Measurements from ENCODE around the gene WDR12. TPM values are rescaled to one million over a fixed set of nuclear protein-coding genes. Genes with fewer than 3 reads are reported as not detected.
"Not testable (repeated sequence)": the region's sequence is repeated elsewhere in the genome, so short reads cannot be mapped to it uniquely, and the experiment has no call there.

WDR12 gene
- 63.9 and 129 TPM in 2 replicates for total RNA-seq (2014; rRNA removed; shearing (Covaris generic); ENCODE audit: low replicate concordance)

DNA sequence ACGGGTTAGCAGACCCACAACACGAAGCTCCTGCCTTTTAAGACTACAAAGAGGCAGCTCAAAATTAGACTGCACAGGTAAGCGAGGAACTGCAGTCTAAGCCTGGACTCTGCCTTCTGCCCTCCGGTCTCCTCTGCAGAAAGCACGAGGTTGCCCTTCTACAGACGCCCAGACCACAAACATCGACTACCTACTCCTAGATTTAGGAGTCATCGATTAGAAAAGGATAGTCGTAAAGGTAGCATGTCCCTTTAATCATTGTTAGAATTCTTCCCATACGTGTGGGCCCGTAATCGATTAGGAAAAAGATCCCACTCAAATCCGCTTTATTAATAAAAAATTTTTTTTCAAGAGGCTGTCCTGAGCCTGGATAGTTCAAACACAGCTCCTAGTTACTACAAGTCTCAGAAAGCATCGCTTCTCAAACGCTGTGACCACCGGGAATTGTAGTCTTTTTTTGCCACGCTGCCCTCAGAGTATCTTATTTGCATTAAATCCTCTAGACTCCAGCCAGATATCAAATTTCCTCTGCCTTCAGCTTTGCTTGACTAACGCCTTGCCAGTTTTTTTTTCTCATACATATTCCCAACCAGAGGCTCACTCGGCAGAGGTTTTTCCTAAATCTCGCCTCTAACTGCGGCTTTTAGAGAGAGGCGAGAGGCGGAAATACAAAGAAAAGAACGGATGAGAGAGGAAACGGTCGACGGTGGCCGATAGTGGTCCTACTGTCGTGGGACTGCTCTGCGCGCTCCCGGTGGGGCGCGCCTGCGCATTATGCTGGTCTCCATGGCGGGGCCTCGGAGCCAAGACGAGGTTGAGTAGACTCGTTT, at the start of gene WDR12, which contains the start of gene CARF:
Gene WDR12 (minus strand): TSS at position 162 of the 830 bp plus-strand sequence. CDS start 197 bp downstream, outside the sequence.
Gene CARF (plus strand): TSS at position 764 of the 830 bp plus-strand sequence. CDS start 29,628 bp downstream, outside the sequence.
- Histone ChIP-seq H3K79me2 (ENCODE audit: low read length) (peaks cover 54% of the 10 kb centered on the region), H3K9ac (ENCODE audit: low read length) (peak within 1 kb of the TSS; percentile 87), H3K27me3 (ENCODE audit: low read length) (no peaks in the 10 kb centered on the region), H3K9me2 (replicated peaks; ENCODE audit: insufficient read depth, low read length) (no peaks in the 10 kb centered on the region), H3K27ac (ENCODE audit: low read length) (peak within 1 kb of the TSS; percentile 94), H3K4me3 (ENCODE audit: low read length) (peak within 1 kb of the TSS; percentile 99), H4K20me1 (ENCODE audit: insufficient read depth, low read depth, low read length) (no peaks in the 10 kb centered on the region), H3K4me1 (ENCODE audit: low read length) (peaks cover 27% of the 10 kb centered on the region), H3K36me3 (ENCODE audit: insufficient read depth, low read length) (peaks cover 9% of the 10 kb centered on the region), H2AFZ (ENCODE audit: low read length) (peak within 1 kb of the TSS; percentile 93), H3K4me2 (ENCODE audit: low read depth, low read length, poor library complexity, severe bottlenecking) (peak within 1 kb of the TSS; percentile 93), H3K9me3 (ENCODE audit: low read length) (no peaks in the 10 kb centered on the region)
- peak; percentile 96 for DNase-seq

DNA sequence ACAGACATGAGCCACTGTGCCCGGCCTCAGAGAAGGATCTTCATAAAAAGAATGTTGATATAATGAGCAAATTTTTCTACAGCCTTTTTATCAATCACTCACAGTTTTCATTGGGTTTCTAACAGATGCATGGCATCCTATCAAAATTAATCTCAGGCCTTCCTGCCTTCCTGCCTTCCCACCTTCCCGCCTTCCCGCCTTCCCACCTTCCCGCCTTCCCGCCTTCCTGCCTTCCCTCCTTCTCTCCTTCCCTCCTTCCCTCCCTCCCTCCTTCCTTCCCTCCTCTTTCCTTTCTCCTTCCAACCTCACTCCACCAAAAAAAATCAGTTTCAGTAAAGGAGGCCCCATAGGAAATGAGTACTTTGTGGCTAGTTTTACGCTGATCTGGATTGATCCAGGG, 49.1 kb upstream of the WDR12 start:
- Histone ChIP-seq H3K79me2 (ENCODE audit: low read length) (no peaks in the 10 kb centered on the region), H3K36me3 (ENCODE audit: insufficient read depth, low read length) (no peaks in the 10 kb centered on the region), H3K9me3 (ENCODE audit: low read length) (no peaks in the 10 kb centered on the region), H3K4me2 (ENCODE audit: low read depth, low read length, poor library complexity, severe bottlenecking) (no peak overlapping the region), H3K4me3 (ENCODE audit: low read length) (no peak overlapping the region), H3K9ac (ENCODE audit: low read length) (no peak overlapping the region), H4K20me1 (ENCODE audit: insufficient read depth, low read depth, low read length) (no peaks in the 10 kb centered on the region), H3K9me2 (replicated peaks; ENCODE audit: insufficient read depth, low read length) (no peaks in the 10 kb centered on the region), H2AFZ (ENCODE audit: low read length) (no peak overlapping the region), H3K27me3 (ENCODE audit: low read length) (no peaks in the 10 kb centered on the region), H3K27ac (ENCODE audit: low read length) (no peak overlapping the region), H3K4me1 (ENCODE audit: low read length) (no peaks in the 10 kb centered on the region; the same call in 1 of the 2 replicates)
- no peak for DNase-seq

DNA sequence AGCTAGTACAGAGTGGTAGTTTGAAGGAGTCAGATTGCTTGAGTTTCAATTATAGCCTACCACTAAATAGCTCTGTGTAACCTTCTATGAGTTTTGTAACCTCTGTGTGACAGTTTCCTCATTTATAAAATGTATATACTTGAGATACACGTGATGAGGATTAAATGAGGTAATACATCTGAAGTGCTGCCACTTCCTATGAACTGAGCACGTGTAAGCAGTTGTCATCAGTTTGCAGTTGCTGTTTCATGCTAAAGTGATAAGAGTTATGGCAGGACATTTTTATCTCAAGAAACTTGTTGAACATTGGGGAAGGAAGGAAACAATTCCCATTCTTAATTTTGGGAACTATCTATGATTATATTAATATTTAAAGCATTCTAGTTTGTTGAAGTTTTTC, 39.1 kb upstream of the WDR12 start:
- Histone ChIP-seq H2AFZ (ENCODE audit: low read length) (peak overlapping the region; percentile 81), H3K27ac (ENCODE audit: low read length) (peak overlapping the region; percentile 35; the same call in 1 of the 2 replicates), H3K4me2 (ENCODE audit: low read depth, low read length, poor library complexity, severe bottlenecking) (peak overlapping the region; percentile 37), H3K4me1 (ENCODE audit: low read length) (peaks cover 13% of the 10 kb centered on the region), H3K9me2 (replicated peaks; ENCODE audit: insufficient read depth, low read length) (no peaks in the 10 kb centered on the region), H3K4me3 (ENCODE audit: low read length) (no peak overlapping the region), H3K79me2 (ENCODE audit: low read length) (no peaks in the 10 kb centered on the region; the same call in 1 of the 2 replicates), H3K9ac (ENCODE audit: low read length) (no peak overlapping the region), H4K20me1 (ENCODE audit: insufficient read depth, low read depth, low read length) (no peaks in the 10 kb centered on the region), H3K27me3 (ENCODE audit: low read length) (no peaks in the 10 kb centered on the region), H3K36me3 (ENCODE audit: insufficient read depth, low read length) (no peaks in the 10 kb centered on the region), H3K9me3 (ENCODE audit: low read length) (0 out of 2 replicates have a peak, but pooled peaks cover 3% of the 10 kb centered on the region)
- DNase-seq: peak; percentile 79

DNA sequence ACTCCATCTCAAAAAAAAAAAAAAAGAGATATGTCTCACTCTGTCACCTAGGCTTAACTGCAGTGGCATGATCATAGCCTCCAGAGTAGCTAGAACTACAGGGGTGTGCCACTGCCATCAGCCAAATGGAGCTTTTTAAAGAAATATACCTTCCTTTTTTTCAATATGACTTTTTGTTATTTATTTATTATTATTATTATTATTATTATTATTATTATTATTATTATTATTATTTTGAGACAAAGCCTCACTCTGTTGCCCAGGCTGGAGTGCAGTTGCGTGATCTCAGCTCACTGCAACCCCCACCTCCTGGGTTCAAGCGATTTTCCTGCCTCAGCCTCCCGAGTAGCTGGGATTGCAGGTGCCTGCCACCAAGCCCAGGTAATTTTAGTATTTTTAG, 37.9 kb upstream of the WDR12 start:
- not testable (repeated sequence) for H4K20me1 ChIP-seq (ENCODE audit: insufficient read depth, low read depth, low read length); H3K4me3 ChIP-seq (ENCODE audit: low read length); H3K9ac ChIP-seq (ENCODE audit: low read length); H3K27me3 ChIP-seq (ENCODE audit: low read length); H3K36me3 ChIP-seq (ENCODE audit: insufficient read depth, low read length); H2AFZ ChIP-seq (ENCODE audit: low read length); H3K4me2 ChIP-seq (ENCODE audit: low read depth, low read length, poor library complexity, severe bottlenecking); H3K79me2 ChIP-seq (ENCODE audit: low read length); H3K27ac ChIP-seq (ENCODE audit: low read length); DNase-seq; H3K9me3 ChIP-seq (ENCODE audit: low read length); H3K9me2 ChIP-seq (replicated peaks; ENCODE audit: insufficient read depth, low read length)
- H3K4me1 ChIP-seq (ENCODE audit: low read length): peaks cover 13% of the 10 kb centered on the region

DNA sequence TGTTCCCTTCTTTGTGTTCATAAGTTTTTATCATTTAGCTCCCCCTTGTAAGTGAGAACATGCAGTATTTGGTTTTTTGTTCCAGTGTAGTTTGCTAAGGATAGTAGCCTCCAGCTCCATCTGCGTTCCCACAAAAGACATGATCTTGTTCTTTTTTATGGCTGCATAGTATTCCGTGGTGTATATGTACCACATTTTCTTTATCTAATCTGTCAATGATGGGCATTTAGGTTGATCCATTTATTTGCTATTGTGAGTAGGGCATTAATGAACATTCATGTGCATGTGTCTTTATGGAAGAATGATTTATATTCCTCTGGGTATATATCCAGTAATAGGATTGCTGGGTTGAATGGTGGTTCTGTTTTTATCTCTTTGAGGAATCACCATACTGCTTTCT, 34.0 kb upstream of the WDR12 start:
- H3K79me2 ChIP-seq (ENCODE audit: low read length): no peaks in the 10 kb centered on the region
- no peaks in the 10 kb centered on the region for H3K9me2 ChIP-seq (replicated peaks; ENCODE audit: insufficient read depth, low read length)
- 0 out of 2 replicates have a peak, but pooled peaks cover 3% of the 10 kb centered on the region for H3K9me3 ChIP-seq (ENCODE audit: low read length)
- no peak overlapping the region for H3K4me2 ChIP-seq (ENCODE audit: low read depth, low read length, poor library complexity, severe bottlenecking)
- H3K36me3 ChIP-seq (ENCODE audit: insufficient read depth, low read length): no peaks in the 10 kb centered on the region
- H2AFZ ChIP-seq (ENCODE audit: low read length): no peak overlapping the region
- no peak overlapping the region for H3K4me3 ChIP-seq (ENCODE audit: low read length)
- H3K27ac ChIP-seq (ENCODE audit: low read length): no peak overlapping the region
- no peaks in the 10 kb centered on the region for H4K20me1 ChIP-seq (ENCODE audit: insufficient read depth, low read depth, low read length)
- DNase-seq: no peak
- no peaks in the 10 kb centered on the region for H3K27me3 ChIP-seq (ENCODE audit: low read length)
- H3K9ac ChIP-seq (ENCODE audit: low read length): no peak overlapping the region
- peaks cover 8% of the 10 kb centered on the region for H3K4me1 ChIP-seq (ENCODE audit: low read length)

DNA sequence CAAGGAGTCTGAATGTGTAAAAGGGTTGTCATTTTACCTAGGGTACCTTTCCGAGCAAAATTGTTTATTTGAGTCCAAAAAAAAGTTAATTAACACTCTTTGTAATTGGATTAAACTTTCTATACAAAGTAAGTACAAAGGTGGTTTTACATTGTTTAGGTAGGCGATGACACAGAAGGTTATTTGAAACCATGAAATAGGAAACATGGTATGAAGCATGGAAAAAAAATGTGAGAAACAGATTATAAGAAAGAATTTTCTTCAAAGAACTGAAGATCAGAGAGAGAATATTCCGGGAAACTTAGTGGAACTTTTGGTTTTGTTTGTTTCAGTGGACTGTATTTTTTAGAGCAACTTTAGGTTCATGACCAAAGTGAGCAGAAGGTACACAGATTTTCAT, 33.3 kb upstream of the WDR12 start:
- Histone ChIP-seq H3K27me3 (ENCODE audit: low read length) (no peaks in the 10 kb centered on the region), H3K4me2 (ENCODE audit: low read depth, low read length, poor library complexity, severe bottlenecking) (no peak overlapping the region), H3K36me3 (ENCODE audit: insufficient read depth, low read length) (no peaks in the 10 kb centered on the region), H3K79me2 (ENCODE audit: low read length) (no peaks in the 10 kb centered on the region), H3K9me3 (ENCODE audit: low read length) (0 out of 2 replicates have a peak, but pooled peaks cover 3% of the 10 kb centered on the region), H3K4me1 (ENCODE audit: low read length) (peaks cover 1% of the 10 kb centered on the region), H3K27ac (ENCODE audit: low read length) (no peak overlapping the region), H2AFZ (ENCODE audit: low read length) (no peak overlapping the region), H3K9me2 (replicated peaks; ENCODE audit: insufficient read depth, low read length) (no peaks in the 10 kb centered on the region), H3K9ac (ENCODE audit: low read length) (no peak overlapping the region), H3K4me3 (ENCODE audit: low read length) (no peak overlapping the region), H4K20me1 (ENCODE audit: insufficient read depth, low read depth, low read length) (no peaks in the 10 kb centered on the region)
- no peak for DNase-seq

DNA sequence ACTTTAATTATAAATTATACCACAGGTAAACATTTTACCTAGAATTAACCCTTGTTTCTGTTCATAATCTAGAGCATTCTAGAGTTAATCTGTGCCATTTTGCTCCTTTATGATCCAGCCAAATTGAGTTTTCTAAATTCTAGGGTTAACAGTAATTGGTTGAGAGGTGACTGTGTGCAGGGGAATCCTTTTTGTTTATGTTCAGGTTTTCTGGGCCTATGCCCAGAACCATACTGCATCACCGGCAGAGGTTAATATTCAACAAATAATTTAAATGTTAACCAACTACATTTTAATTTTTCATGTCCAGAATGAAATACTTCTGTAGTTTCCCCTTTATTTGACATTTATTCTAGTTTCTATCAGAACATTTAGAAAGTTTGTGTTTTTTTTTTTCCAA, 32.9 kb upstream of the WDR12 start:
- Histone ChIP-seq H4K20me1 (ENCODE audit: insufficient read depth, low read depth, low read length) (no peaks in the 10 kb centered on the region), H3K4me3 (ENCODE audit: low read length) (no peak overlapping the region), H3K4me2 (ENCODE audit: low read depth, low read length, poor library complexity, severe bottlenecking) (no peak overlapping the region), H2AFZ (ENCODE audit: low read length) (no peak overlapping the region), H3K9ac (ENCODE audit: low read length) (no peak overlapping the region), H3K27me3 (ENCODE audit: low read length) (no peaks in the 10 kb centered on the region), H3K27ac (ENCODE audit: low read length) (no peak overlapping the region), H3K79me2 (ENCODE audit: low read length) (no peaks in the 10 kb centered on the region), H3K4me1 (ENCODE audit: low read length) (no peaks in the 10 kb centered on the region), H3K9me2 (replicated peaks; ENCODE audit: insufficient read depth, low read length) (no peaks in the 10 kb centered on the region), H3K9me3 (ENCODE audit: low read length) (0 out of 2 replicates have a peak, but pooled peaks cover 3% of the 10 kb centered on the region), H3K36me3 (ENCODE audit: insufficient read depth, low read length) (no peaks in the 10 kb centered on the region)
- no peak for DNase-seq

DNA sequence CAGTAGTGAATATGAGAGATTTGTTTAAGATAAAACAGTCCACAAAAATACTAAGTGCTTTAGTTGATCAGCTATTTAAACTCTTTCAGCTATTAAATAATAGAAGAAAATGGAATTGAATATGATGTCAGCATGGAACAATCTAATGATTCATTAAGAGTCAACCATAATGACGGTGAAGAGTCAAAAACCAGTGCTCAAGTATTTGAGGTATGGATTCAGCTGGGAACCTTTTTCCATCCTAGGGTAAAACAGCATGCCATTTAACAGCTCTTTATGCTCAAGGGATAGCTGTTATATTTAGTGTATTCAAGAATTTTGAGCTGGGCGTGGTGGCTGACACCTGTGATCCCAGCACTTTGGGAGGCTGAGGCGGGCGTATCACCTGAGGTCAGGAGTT, 30.3 kb upstream of the WDR12 start:
- H3K4me1 ChIP-seq (ENCODE audit: low read length): no peaks in the 10 kb centered on the region
- H3K27ac ChIP-seq (ENCODE audit: low read length): no peak overlapping the region
- no peaks in the 10 kb centered on the region for H3K36me3 ChIP-seq (ENCODE audit: insufficient read depth, low read length)
- no peaks in the 10 kb centered on the region for H3K79me2 ChIP-seq (ENCODE audit: low read length)
- H4K20me1 ChIP-seq (ENCODE audit: insufficient read depth, low read depth, low read length): no peaks in the 10 kb centered on the region
- H3K9me2 ChIP-seq (replicated peaks; ENCODE audit: insufficient read depth, low read length): no peaks in the 10 kb centered on the region
- no peak overlapping the region for H3K4me3 ChIP-seq (ENCODE audit: low read length)
- no peaks in the 10 kb centered on the region for H3K9me3 ChIP-seq (ENCODE audit: low read length)
- H3K27me3 ChIP-seq (ENCODE audit: low read length): no peaks in the 10 kb centered on the region
- no peak overlapping the region for H3K9ac ChIP-seq (ENCODE audit: low read length)
- no peak overlapping the region for H3K4me2 ChIP-seq (ENCODE audit: low read depth, low read length, poor library complexity, severe bottlenecking)
- DNase-seq: no peak
- H2AFZ ChIP-seq (ENCODE audit: low read length): no peak overlapping the region
